OCI-LY1 (cell line): ENCODE measurements around the gene ME3.

ENCODE experiments used
- H2AFZ ChIP-seq: fragments of 200-600 bp; sonication (generic), shearing (Covaris generic); 2 replicates; pipeline ENCODE4 v1.6.0; 2014; ENCODE audit warnings: antibody characterized with exemption, mild to moderate bottlenecking, low read length
- H3F3A ChIP-seq: fragments of 200-600 bp; sonication (generic), shearing (Covaris generic); 2 replicates; pipeline ENCODE4 v1.6.0; 2014; ENCODE audit warnings: mild to moderate bottlenecking, antibody characterized with exemption, low read length, moderate library complexity; ENCODE audit not compliant: insufficient read depth
- H3K27ac ChIP-seq: fragments of 200-600 bp; sonication (generic); 2 replicates; pipeline ENCODE4 v1.5.1; 2014; ENCODE audit warnings: low read length, mixed run types, mild to moderate bottlenecking, low read depth; ENCODE audit not compliant: poor library complexity, severe bottlenecking
- H3K27me3 ChIP-seq: fragments of 200-600 bp; sonication (generic); 2 replicates; pipeline ENCODE4 v1.6.0; 2014; ENCODE audit warnings: antibody characterized with exemption, mild to moderate bottlenecking, low read length, moderate library complexity; ENCODE audit not compliant: insufficient read depth
- H3K36me3 ChIP-seq: fragments of 200-600 bp; sonication (generic); 2 replicates; pipeline ENCODE4 v1.6.1; 2014; ENCODE audit warnings: mild to moderate bottlenecking, antibody characterized with exemption, low read length, moderate library complexity, mixed read lengths; ENCODE audit not compliant: insufficient read depth
- H3K4me1 ChIP-seq: fragments of 200-600 bp; sonication (generic); 2 replicates; pipeline ENCODE4 v1.5.1; 2014; ENCODE audit warnings: mild to moderate bottlenecking, low read length, moderate library complexity; ENCODE audit not compliant: insufficient read depth, severe bottlenecking
- H3K4me2 ChIP-seq: fragments of 200-600 bp; sonication (generic), shearing (Covaris generic); 2 replicates; pipeline ENCODE4 v1.6.1; 2014; ENCODE audit warnings: low read length
- H3K4me3 ChIP-seq: fragments of 200-600 bp; sonication (generic); 2 replicates; pipeline ENCODE4 v1.5.1; 2014; ENCODE audit warnings: low read length, low read depth, mild to moderate bottlenecking, mixed read lengths; ENCODE audit not compliant: poor library complexity, severe bottlenecking
- H3K79me2 ChIP-seq: fragments of 200-600 bp; shearing (Covaris generic); 2 replicates; pipeline ENCODE4 v1.6.1; 2016; ENCODE audit warnings: mixed run types, low read length, mixed read lengths; ENCODE audit not compliant: insufficient read depth
- H3K9ac ChIP-seq: fragments of 200-600 bp; sonication (generic), shearing (Covaris generic); 2 replicates; pipeline ENCODE4 v1.6.1; 2014; ENCODE audit warnings: mild to moderate bottlenecking, low read length, mixed read lengths
- H3K9me2 ChIP-seq: fragments of 200-600 bp; sonication (generic), shearing (Covaris generic); 2 replicates; pipeline ENCODE4 v1.6.1; 2014; ENCODE audit warnings: low read depth, mild to moderate bottlenecking, low read length, mixed read lengths
- H3K9me3 ChIP-seq: fragments of 200-600 bp; shearing (Covaris generic); 2 replicates; pipeline ENCODE4 v1.6.1; 2014; ENCODE audit warnings: low read length, mixed read lengths
- H4K20me1 ChIP-seq: fragments of 200-600 bp; sonication (generic), shearing (Covaris generic); 2 replicates; pipeline ENCODE4 v1.6.0; 2016; ENCODE audit warnings: mild to moderate bottlenecking, low read length; ENCODE audit not compliant: insufficient read depth
- EZH2 ChIP-seq: fragments of 200-600 bp; sonication (generic), shearing (Covaris generic); IDR thresholded peaks from 2 replicates; pipeline ENCODE4 v1.8.0; 2017; ENCODE audit warnings: borderline replicate concordance, mixed run types, mild to moderate bottlenecking, antibody characterized with exemption, low read length, moderate library complexity, mixed read lengths
- TF ChIP-seq, protein P1 (sequence below): fragments of 200-600 bp; sonication (generic), shearing (Covaris generic); IDR thresholded peaks from 2 replicates; pipeline ENCODE4 v1.5.1; 2017; ENCODE audit warnings: mild to moderate bottlenecking, antibody characterized with exemption, low read length, moderate library complexity, mixed read lengths

Gene ME3

GRCh38 chr11:86491027-86491426 is 181.4 kb downstream of the ME3 start:
- Histone ChIP-seq H3K36me3 (no peaks in the 10 kb centered on the region), H3K4me3 (no peak overlapping the region), H3K9ac (no peak overlapping the region), H3K79me2 (no peaks in the 10 kb centered on the region), H4K20me1 (no peaks in the 10 kb centered on the region), H3K27ac (no peak overlapping the region), H3K4me2 (no peak overlapping the region), H2AFZ (no peak overlapping the region), H3K9me3 (no peaks in the 10 kb centered on the region), H3K4me1 (no peaks in the 10 kb centered on the region), H3K27me3 (no peaks in the 10 kb centered on the region; the same call in 1 of the 2 replicates), H3K9me2 (no peaks in the 10 kb centered on the region), H3F3A (no peaks in the 10 kb centered on the region)
- TF ChIP-seq, protein P1, sequence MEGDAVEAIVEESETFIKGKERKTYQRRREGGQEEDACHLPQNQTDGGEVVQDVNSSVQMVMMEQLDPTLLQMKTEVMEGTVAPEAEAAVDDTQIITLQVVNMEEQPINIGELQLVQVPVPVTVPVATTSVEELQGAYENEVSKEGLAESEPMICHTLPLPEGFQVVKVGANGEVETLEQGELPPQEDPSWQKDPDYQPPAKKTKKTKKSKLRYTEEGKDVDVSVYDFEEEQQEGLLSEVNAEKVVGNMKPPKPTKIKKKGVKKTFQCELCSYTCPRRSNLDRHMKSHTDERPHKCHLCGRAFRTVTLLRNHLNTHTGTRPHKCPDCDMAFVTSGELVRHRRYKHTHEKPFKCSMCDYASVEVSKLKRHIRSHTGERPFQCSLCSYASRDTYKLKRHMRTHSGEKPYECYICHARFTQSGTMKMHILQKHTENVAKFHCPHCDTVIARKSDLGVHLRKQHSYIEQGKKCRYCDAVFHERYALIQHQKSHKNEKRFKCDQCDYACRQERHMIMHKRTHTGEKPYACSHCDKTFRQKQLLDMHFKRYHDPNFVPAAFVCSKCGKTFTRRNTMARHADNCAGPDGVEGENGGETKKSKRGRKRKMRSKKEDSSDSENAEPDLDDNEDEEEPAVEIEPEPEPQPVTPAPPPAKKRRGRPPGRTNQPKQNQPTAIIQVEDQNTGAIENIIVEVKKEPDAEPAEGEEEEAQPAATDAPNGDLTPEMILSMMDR, result no peak
- no peak for TF ChIP-seq EZH2

- H2AFZ ChIP-seq, result no peak overlapping the region
- no peak overlapping the region for H3K4me2 ChIP-seq
- no peak overlapping the region for H3K4me3 ChIP-seq
- no peaks in the 10 kb centered on the region for H3K79me2 ChIP-seq
- no peaks in the 10 kb centered on the region for H3K4me1 ChIP-seq
- H4K20me1 ChIP-seq, result no peaks in the 10 kb centered on the region
- no peaks in the 10 kb centered on the region for H3K36me3 ChIP-seq
- no peaks in the 10 kb centered on the region; the same call in 1 of the 2 replicates for H3K27me3 ChIP-seq
- no peaks in the 10 kb centered on the region for H3F3A ChIP-seq
- no peaks in the 10 kb centered on the region for H3K9me2 ChIP-seq
- no peak overlapping the region for H3K9ac ChIP-seq
- no peak overlapping the region for H3K27ac ChIP-seq
- TF ChIP-seq EZH2, result no peak
- TF ChIP-seq, protein P1, result no peak
- no peaks in the 10 kb centered on the region for H3K9me3 ChIP-seq
Measured at GRCh38 chr11:86490582-86490981, 181.8 kb downstream of the ME3 start.

DNA sequence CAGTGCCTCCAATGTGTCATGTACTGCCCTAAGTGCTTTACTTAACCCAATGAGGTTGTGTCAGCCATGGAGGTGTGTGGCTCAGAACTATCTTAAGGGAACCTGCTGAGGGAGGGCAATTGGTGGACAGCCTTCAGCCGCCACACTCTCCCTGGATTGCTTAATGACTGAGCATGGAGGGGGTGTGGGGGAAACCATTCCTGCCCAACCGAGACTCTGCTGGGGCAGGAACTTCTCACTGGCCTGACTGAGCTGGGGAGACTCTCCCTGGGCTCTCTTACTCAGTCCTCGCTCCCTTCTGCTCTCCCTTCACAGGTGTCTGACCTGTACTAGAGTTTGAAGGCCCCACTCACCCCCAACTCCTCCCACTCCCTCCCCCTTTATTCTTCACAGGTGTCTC is 183.0 kb downstream of the ME3 start:
- Histone ChIP-seq H3K27ac (no peak overlapping the region), H3K9me3 (no peaks in the 10 kb centered on the region), H3K9ac (no peak overlapping the region), H3F3A (no peaks in the 10 kb centered on the region), H3K4me1 (no peaks in the 10 kb centered on the region), H2AFZ (no peak overlapping the region), H3K4me3 (no peak overlapping the region), H3K27me3 (no peaks in the 10 kb centered on the region; the same call in 1 of the 2 replicates), H3K79me2 (no peaks in the 10 kb centered on the region), H3K9me2 (no peaks in the 10 kb centered on the region), H4K20me1 (no peaks in the 10 kb centered on the region), H3K36me3 (no peaks in the 10 kb centered on the region), H3K4me2 (no peak overlapping the region)
- TF ChIP-seq, protein P1, result no peak
- no peak for TF ChIP-seq EZH2
